ENCODE measurements around the gene RASSF10. TPM values are rescaled to one million over a fixed set of nuclear protein-coding genes. Genes with fewer than 3 reads are reported as not detected.

Gene RASSF10
- polyA plus RNA-seq, 1 experiment, result not detected

DNA sequence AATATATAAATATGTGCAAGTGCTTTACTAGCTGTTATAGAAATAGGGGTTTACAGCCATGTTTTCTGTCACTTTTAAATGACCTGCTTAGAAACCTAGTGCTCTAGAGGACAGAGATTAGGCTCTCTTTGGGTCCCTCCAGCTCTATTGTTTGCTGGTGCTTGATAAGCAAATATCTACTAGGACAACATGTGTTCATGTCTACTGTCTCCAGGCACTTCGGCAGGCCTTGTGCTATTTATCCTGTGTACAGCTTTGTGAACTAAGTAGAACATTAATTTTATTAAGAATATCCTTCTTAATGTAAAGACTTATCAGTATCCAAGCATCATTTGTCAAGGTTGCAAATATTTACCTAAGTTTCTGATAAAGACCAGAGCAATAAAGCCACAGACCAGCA is 11.9 kb upstream of the RASSF10 start:
- Histone ChIP-seq H3K27me3 (ENCODE audit: control insufficient read depth, insufficient read depth, low read length) (peaks cover 4% of the 10 kb centered on the region), H3K4me3 (ENCODE audit: low read depth, low read length) (no peak overlapping the region), H3K36me3 (ENCODE audit: control insufficient read depth, insufficient read depth, low read length) (no peaks in the 10 kb centered on the region)
- no peak for DNase-seq (ENCODE audit: low read depth)
- CTCF ChIA-PET, result interaction anchor here (0.9 kb wide), 1 partner anchor 213 kb away, joined by 4 read pairs; no protein-coding TSS in a partner anchor
- POLR2A ChIA-PET, result no interaction called here
- TF ChIP-seq, protein P1, sequence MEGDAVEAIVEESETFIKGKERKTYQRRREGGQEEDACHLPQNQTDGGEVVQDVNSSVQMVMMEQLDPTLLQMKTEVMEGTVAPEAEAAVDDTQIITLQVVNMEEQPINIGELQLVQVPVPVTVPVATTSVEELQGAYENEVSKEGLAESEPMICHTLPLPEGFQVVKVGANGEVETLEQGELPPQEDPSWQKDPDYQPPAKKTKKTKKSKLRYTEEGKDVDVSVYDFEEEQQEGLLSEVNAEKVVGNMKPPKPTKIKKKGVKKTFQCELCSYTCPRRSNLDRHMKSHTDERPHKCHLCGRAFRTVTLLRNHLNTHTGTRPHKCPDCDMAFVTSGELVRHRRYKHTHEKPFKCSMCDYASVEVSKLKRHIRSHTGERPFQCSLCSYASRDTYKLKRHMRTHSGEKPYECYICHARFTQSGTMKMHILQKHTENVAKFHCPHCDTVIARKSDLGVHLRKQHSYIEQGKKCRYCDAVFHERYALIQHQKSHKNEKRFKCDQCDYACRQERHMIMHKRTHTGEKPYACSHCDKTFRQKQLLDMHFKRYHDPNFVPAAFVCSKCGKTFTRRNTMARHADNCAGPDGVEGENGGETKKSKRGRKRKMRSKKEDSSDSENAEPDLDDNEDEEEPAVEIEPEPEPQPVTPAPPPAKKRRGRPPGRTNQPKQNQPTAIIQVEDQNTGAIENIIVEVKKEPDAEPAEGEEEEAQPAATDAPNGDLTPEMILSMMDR (IDR thresholded peaks at IDR 0.05; ENCODE audit: insufficient read depth, low read depth, low read length), result no peak

DNA sequence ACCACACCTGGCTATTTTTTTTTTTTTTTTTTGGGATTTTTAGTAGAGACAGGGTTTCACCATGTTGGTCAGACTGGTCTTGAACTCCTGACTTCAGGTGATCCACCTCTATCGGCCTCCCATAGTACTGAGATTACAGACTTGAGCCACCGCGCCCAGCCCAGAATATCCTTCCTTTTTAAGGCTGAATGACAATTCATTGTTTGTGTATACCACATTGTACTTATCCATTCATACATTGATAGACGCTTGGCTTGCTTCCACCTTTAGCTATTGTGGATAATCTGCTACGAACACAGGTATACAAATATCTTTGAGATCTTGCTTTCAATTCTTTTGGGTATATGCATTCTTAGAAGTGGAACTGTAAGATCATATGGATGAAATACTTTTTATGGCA is 10.8 kb upstream of the RASSF10 start:
- Histone ChIP-seq H3K36me3 (ENCODE audit: control insufficient read depth, insufficient read depth, low read length) (no peaks in the 10 kb centered on the region), H3K27me3 (ENCODE audit: control insufficient read depth, insufficient read depth, low read length) (peaks cover 5% of the 10 kb centered on the region), H3K4me3 (ENCODE audit: low read depth, low read length) (no peak overlapping the region)
- TF ChIP-seq, protein P1 (IDR thresholded peaks at IDR 0.05; ENCODE audit: insufficient read depth, low read depth, low read length), result no peak
- ChIA-PET POLR2A (no interaction called here), CTCF (interaction anchor here (0.6 to 0.8 kb wide), 2 partner anchors 12 to 37 kb away, joined by 3 to 5 read pairs; no protein-coding TSS in a partner anchor)
- no peak for DNase-seq (ENCODE audit: low read depth)

DNA sequence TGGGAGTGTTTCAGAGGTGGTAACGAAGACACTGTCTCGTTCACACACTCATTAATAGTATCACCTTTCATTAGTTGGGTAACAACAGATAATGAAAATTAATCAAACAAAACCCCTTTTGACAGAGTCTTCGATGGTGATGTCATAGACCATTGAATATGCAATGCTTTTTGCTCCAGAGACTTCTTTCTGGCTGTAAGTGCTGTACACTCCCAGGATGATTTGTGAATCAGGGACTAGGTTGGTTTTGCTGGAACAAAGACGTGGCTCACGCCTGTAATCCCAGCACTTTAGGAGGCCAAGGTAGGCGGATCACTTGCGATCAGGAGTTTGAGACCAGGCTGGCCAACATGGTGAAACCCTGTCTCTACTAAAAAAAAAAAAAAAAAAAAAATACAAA is 9.5 kb upstream of the RASSF10 start:
- TF ChIP-seq, protein P1 (IDR thresholded peaks at IDR 0.05; ENCODE audit: insufficient read depth, low read depth, low read length), result no peak
- no peak for DNase-seq (ENCODE audit: low read depth)
- Histone ChIP-seq H3K27me3 (ENCODE audit: control insufficient read depth, insufficient read depth, low read length) (peaks cover 3% of the 10 kb centered on the region), H3K36me3 (ENCODE audit: control insufficient read depth, insufficient read depth, low read length) (no peaks in the 10 kb centered on the region), H3K4me3 (ENCODE audit: low read depth, low read length) (no peak overlapping the region)
- CTCF ChIA-PET, result interaction anchor here (1.1 kb wide), 1 partner anchor 65 kb away, joined by 3 read pairs; no protein-coding TSS in a partner anchor
- POLR2A ChIA-PET, result no interaction called here

DNA sequence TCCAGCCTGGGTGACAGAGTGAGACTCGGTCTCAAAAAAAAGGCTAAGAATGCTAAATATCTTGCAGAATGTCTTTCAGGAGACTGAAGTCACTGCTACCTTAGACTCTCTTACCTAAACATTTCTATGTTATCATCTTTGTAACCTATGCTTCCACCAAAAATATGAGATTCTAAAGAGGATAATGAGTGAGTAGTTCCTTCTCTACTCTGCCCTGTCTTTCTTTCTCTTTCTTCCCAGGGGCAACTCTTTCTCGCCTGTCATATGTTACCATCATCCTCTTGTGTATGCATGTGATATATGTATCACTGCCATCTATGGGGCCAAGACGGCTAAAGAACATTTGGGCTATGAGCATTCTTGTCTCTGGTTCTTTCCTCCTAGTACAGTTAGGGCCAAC is 9.0 kb upstream of the RASSF10 start:
- CTCF ChIA-PET, result interaction anchor here (1.1 kb wide), 1 partner anchor 65 kb away, joined by 3 read pairs; no protein-coding TSS in a partner anchor
- H3K27me3 ChIP-seq (ENCODE audit: control insufficient read depth, insufficient read depth, low read length), result peaks cover 3% of the 10 kb centered on the region
- TF ChIP-seq, protein P1 (IDR thresholded peaks at IDR 0.05; ENCODE audit: insufficient read depth, low read depth, low read length), result no peak
- H3K36me3 ChIP-seq (ENCODE audit: control insufficient read depth, insufficient read depth, low read length), result no peaks in the 10 kb centered on the region
- POLR2A ChIA-PET, result no interaction called here
- DNase-seq (ENCODE audit: low read depth), result no peak
- H3K4me3 ChIP-seq (ENCODE audit: low read depth, low read length), result no peak overlapping the region

DNA sequence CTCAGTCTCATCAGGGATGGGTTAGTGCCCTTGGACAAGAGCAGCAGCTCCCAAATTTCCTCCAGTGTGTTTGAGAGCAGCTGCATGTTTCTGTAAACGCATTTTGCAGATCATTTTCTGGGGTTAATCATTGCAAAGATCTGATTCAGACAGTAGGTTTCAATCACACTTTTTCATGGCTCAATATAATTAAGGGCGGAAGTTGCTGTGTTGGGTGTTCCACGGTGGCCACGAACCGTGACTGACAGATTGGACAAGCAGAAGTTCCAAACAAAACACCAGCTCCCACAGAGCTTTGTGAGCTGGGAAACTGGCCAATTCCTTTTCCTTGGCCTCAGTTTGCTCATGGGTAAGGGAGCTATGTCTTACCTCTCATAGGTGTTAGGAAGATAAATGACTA is 8.4 kb upstream of the RASSF10 start:
- TF ChIP-seq, protein P1 (IDR thresholded peaks at IDR 0.05; ENCODE audit: insufficient read depth, low read depth, low read length), result no peak
- ChIA-PET POLR2A (no interaction called here), CTCF (interaction anchor here (0.8 kb wide), 1 partner anchor 36 kb away, joined by 3 read pairs; no protein-coding TSS in a partner anchor)
- Histone ChIP-seq H3K27me3 (ENCODE audit: control insufficient read depth, insufficient read depth, low read length) (peaks cover 3% of the 10 kb centered on the region), H3K36me3 (ENCODE audit: control insufficient read depth, insufficient read depth, low read length) (no peaks in the 10 kb centered on the region), H3K4me3 (ENCODE audit: low read depth, low read length) (no peak overlapping the region)
- DNase-seq (ENCODE audit: low read depth), result no peak

Measured in BJ (cell line).